HepG2 (cell line): Measurements from ENCODE around the gene MAPKAPK3. TPM values are rescaled to one million over a fixed set of nuclear protein-coding genes. Genes with fewer than 3 reads are reported as not detected.

Experiments used
- DBP ChIP-seq: sonication (generic); formaldehyde crosslinking; IDR thresholded peaks from 2 replicates; pipeline ENCODE4 v1.4.0; 2020; ENCODE audit warnings: missing genetic modification reagents; ENCODE audit errors: not compliant biosample characterization
- GABPA ChIP-seq, 2 experiments: IDR thresholded peaks; 2 replicates each; pipeline ENCODE4 v1.6.1; 2011 to 2016; ENCODE audit warnings: low read depth in 2 of 2, low read length in 1 of 2, missing biosample characterization in 1 of 2, missing genetic modification characterization in 1 of 2
- GPN1 ChIP-seq: sonication (generic); formaldehyde crosslinking; IDR thresholded peaks from 2 replicates; pipeline ENCODE4 v1.5.1; 2020; ENCODE audit warnings: missing genetic modification reagents, borderline replicate concordance
- HOMEZ ChIP-seq: IDR thresholded peaks from 2 replicates; pipeline ENCODE4 v1.6.1; 2016; ENCODE audit warnings: low read depth
- JUND ChIP-seq: sonication (generic); formaldehyde crosslinking; IDR thresholded peaks from 2 replicates; pipeline ENCODE4 v1.8.0; 2022; ENCODE audit warnings: mild to moderate bottlenecking, missing genetic modification reagents
- MEIS1 ChIP-seq: sonication (generic); formaldehyde crosslinking; IDR thresholded peaks from 2 replicates; pipeline ENCODE4 v1.9.0; 2021; ENCODE audit warnings: mild to moderate bottlenecking, missing genetic modification reagents, moderate library complexity, borderline replicate concordance
- NCOA2 ChIP-seq: sonication (generic); formaldehyde crosslinking; IDR thresholded peaks from 2 replicates; pipeline ENCODE4 v1.8.0; 2022; ENCODE audit warnings: inconsistent platforms
- NR0B2 ChIP-seq: sonication (generic); formaldehyde crosslinking; IDR thresholded peaks from 2 replicates; pipeline ENCODE4 v1.4.0; 2020; ENCODE audit warnings: mild to moderate bottlenecking, missing genetic modification reagents
- PHF5A ChIP-seq: IDR thresholded peaks from one replicate; pipeline ENCODE4 v1.6.1; 2018; ENCODE audit warnings: low read depth, missing genetic modification reagents; ENCODE audit not compliant: unreplicated experiment
- RBFOX2 ChIP-seq: fragments of 200-400 bp; formaldehyde crosslinking; IDR thresholded peaks from 2 replicates; pipeline ENCODE4 v1.6.1; 2017; ENCODE audit warnings: low read depth, mild to moderate bottlenecking, low read length
- RCOR2 ChIP-seq: IDR thresholded peaks from 2 replicates; pipeline ENCODE4 v1.6.1; 2016; ENCODE audit warnings: missing biosample characterization, missing genetic modification reagents
- SALL1 ChIP-seq: sonication (generic); formaldehyde crosslinking; IDR thresholded peaks from 2 replicates; pipeline ENCODE4 v1.8.0; 2022; ENCODE audit warnings: mild to moderate bottlenecking, missing genetic modification reagents
- ZBTB26 ChIP-seq: IDR thresholded peaks from 2 replicates; pipeline ENCODE4 v1.6.1; 2016; ENCODE audit warnings: missing compliant biosample characterization, missing genetic modification reagents, borderline replicate concordance
- ZBTB4 ChIP-seq: sonication (generic); formaldehyde crosslinking; IDR thresholded peaks from 2 replicates; pipeline ENCODE4 v1.4.0; 2020; ENCODE audit warnings: missing genetic modification reagents, mild to moderate bottlenecking, borderline replicate concordance
- ZBTB7B ChIP-seq: sonication (generic); formaldehyde crosslinking; IDR thresholded peaks from 2 replicates; pipeline ENCODE4 v1.4.0; 2020; ENCODE audit warnings: missing genetic modification reagents
- ZNF121 ChIP-seq: sonication (generic); formaldehyde crosslinking; IDR thresholded peaks from 2 replicates; pipeline ENCODE4 v1.5.0; 2020; ENCODE audit warnings: mild to moderate bottlenecking, missing genetic modification reagents
- ZNF430 ChIP-seq: sonication (generic); formaldehyde crosslinking; IDR thresholded peaks from 2 replicates; pipeline ENCODE4 v1.9.0; 2021; ENCODE audit warnings: mild to moderate bottlenecking, missing genetic modification reagents
- ZNF503 ChIP-seq: sonication (generic); formaldehyde crosslinking; IDR thresholded peaks from 2 replicates; pipeline ENCODE4 v1.4.0; 2020; ENCODE audit warnings: missing genetic modification reagents
- ZNF546 ChIP-seq: sonication (generic); formaldehyde crosslinking; conservative IDR thresholded peaks from 2 replicates; pipeline ENCODE4 v1.8.1; 2023; ENCODE audit warnings: mild to moderate bottlenecking, missing genetic modification reagents
- ZNF879 ChIP-seq: sonication (generic); formaldehyde crosslinking; IDR thresholded peaks from 2 replicates; pipeline ENCODE4 v1.8.1; 2023; ENCODE audit warnings: missing genetic modification reagents
- polyA plus RNA-seq, 8 experiments: library from polyadenylated mRNA; depleted of rRNA in 3 of 8; stranded (reverse) in 7 of 8; unstranded in 1 of 8; fragments of >200 nt; fragmentation: Illumina TruSeq in 4 of 8; extraction: Trizol in 4 of 8; gene quantifications; 2 replicates each; pipeline versions ENCODE4 v1.2.1 to v1.2.3, GENCODE V29; 2011 to 2016; ENCODE audit warnings: low read depth in 4 of 8, missing spikeins in 1 of 8, mixed read lengths in 1 of 8; ENCODE audit not compliant: insufficient read depth in 1 of 8
- total RNA-seq, 5 experiments: library from RNA; depleted of rRNA; stranded (reverse); fragments of >200 nt; fragmentation: Illumina TruSeq; extraction: Trizol; gene quantifications; 2 replicates each; pipeline ENCODE4 v1.2.3, GENCODE V29; 2016; ENCODE audit warnings: low read depth in 1 of 5

The MAPKAPK3 gene
- total and polyA plus RNA-seq, 2 of the 13 experiments (the other 11 are each of a cell fraction or from before 2014, with no cell fraction given) = 39.9 to 41.2 TPM

- TF ChIP-seq ZBTB4 (no peak), RCOR2 (CRISPR knock-in tag) (peak; percentile 81), SALL1 (CRISPR knock-in tag) (peak; percentile 76; the same call in 1 of the 2 replicates), RBFOX2 (peak; percentile 43; the same call in 1 of the 2 replicates), NR0B2 (CRISPR knock-in tag) (no peak), GABPA (IDR thresholded peaks at IDR 0.05; ENCODE audit: low read depth, low read length) (no peak), GABPA (CRISPR knock-in tag; IDR thresholded peaks at IDR 0.05; ENCODE audit: low read depth) (no peak), JUND (CRISPR knock-in tag) (no peak), ZNF503 (0 out of 2 replicates have a peak, but pooled peaks have one; percentile 51), MEIS1 (peak; percentile 93; the same call in 1 of the 2 replicates), ZNF546 (CRISPR knock-in tag) (no peak), NCOA2 (CRISPR knock-in tag) (peak; percentile 79), PHF5A (CRISPR knock-in tag) (peak; percentile 56), ZNF879 (no peak), GPN1 (no peak), ZBTB26 (CRISPR knock-in tag) (no peak), ZBTB7B (CRISPR knock-in tag) (peak; percentile 100), ZNF430 (0 out of 2 replicates have a peak, but pooled peaks have one; percentile 13), HOMEZ (peak; percentile 55; the same call in 1 of the 2 replicates), DBP (CRISPR knock-in tag) (no peak), ZNF121 (CRISPR knock-in tag) (0 out of 2 replicates have a peak, but pooled peaks have one; percentile 15)
These were observed 28.1 kb upstream of the MAPKAPK3 start (continued) for GRCh38 chr3:50588759-50589433.
